ENCODE measurements around the gene HLA-DPA1.

DNA sequence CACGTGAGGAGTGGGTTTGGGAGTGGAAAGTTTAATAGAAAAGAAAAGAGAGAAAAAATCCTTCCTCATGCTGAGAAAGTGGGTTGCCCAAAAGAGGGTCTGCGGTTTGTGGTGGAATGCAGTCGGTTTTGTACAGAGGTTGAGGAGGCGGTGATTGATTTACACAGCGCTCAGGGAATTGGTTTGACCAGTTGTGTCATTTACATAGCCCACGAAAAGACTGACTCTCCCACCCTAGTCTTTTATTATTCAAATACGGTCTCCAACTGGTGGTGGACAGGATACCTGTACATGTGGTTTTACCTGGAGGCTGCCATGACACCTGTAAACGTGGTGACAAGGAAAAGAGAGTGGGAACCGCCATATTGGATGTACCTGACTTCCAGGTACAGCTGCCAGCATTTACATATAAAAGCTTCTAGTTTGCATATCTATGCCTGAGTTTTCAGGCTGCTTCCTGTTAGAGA is 44.4 kb upstream of the HLA-DPA1 start:
- TF ChIP-seq CTCF (IDR thresholded peaks at IDR 0.05) (no peak), POLR2A (IDR thresholded peaks at IDR 0.05) (no peak)
